A673 (cell line): ENCODE results near the gene NOS1AP.

Experiments
- EZH2 ChIP-seq: fragments of 200-600 bp; sonication (generic); IDR thresholded peaks from 2 replicates; pipeline ENCODE4 v1.6.1; 2017; ENCODE audit warnings: borderline replicate concordance, low read depth, mild to moderate bottlenecking, mixed read lengths, antibody characterized with exemption, low read length; ENCODE audit not compliant: poor library complexity, severe bottlenecking
- TF ChIP-seq, protein P1 (sequence below): fragments of 300-800, 200-600 bp; sonication (generic); conservative IDR thresholded peaks from 2 replicates; pipeline ENCODE4 v1.5.1; 2017; ENCODE audit warnings: low read depth, mild to moderate bottlenecking, antibody characterized with exemption, low read length, moderate library complexity, mixed read lengths

DNA sequence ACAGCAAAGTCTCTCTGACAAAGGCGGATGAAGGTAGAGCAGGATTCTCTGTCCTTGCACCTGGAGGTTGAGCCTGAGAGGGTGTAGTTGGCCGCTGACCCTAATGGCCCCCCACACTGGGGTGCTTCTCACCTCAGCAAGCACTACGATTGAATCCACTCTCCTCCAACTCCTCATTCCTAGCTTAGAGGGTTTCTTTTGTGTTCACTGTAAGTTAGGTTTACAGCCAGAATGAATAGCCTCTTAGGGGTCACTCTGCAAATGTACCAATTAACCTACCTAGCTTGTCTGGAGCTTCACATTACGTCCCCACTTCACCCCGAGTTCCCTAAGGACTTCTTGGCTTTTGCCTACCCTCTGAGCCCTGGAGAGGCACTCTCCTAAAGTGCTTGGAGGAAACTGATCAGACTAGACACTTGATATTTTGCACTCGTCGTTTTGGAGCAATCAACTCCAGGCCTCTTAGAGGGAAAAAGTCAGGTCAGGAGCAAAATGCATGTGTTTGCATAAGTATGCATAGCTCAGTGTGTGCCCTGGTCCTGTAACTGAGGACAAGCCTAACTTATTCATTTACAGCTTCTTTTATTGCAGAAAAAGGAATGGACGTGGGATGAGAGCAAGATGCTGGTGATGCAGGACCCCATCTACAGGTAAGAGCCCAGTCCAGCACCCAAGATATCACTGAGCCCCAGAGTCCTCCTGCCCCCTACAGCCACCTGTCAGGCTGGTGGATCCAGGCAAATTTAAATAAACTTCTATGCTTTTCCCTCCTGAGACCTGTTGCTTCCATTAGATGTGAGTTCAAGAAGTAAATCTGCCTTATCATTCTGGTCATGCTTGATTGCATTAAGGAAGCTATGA, 230.8 kb downstream of the NOS1AP start:
- TF ChIP-seq, protein P1, sequence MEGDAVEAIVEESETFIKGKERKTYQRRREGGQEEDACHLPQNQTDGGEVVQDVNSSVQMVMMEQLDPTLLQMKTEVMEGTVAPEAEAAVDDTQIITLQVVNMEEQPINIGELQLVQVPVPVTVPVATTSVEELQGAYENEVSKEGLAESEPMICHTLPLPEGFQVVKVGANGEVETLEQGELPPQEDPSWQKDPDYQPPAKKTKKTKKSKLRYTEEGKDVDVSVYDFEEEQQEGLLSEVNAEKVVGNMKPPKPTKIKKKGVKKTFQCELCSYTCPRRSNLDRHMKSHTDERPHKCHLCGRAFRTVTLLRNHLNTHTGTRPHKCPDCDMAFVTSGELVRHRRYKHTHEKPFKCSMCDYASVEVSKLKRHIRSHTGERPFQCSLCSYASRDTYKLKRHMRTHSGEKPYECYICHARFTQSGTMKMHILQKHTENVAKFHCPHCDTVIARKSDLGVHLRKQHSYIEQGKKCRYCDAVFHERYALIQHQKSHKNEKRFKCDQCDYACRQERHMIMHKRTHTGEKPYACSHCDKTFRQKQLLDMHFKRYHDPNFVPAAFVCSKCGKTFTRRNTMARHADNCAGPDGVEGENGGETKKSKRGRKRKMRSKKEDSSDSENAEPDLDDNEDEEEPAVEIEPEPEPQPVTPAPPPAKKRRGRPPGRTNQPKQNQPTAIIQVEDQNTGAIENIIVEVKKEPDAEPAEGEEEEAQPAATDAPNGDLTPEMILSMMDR = no peak
- no peak for TF ChIP-seq EZH2
